Activated T-helper 9 cell treated with anti-CD3 and anti-CD28 coated beads, Interleukin-2, amount 50 U/mL, for 16 hours (primary cell): ENCODE results near the gene KLRC1.
"Not testable (repeated sequence)": the region's sequence is repeated elsewhere in the genome, so short reads cannot be mapped to it uniquely, and the experiment has no call there.

Experiments used
- DNase-seq: peaks from one replicate; pipeline ENCODE4 v3.0.0-alpha.2; 2020; ENCODE audit warnings: low read depth

Gene KLRC1

DNA sequence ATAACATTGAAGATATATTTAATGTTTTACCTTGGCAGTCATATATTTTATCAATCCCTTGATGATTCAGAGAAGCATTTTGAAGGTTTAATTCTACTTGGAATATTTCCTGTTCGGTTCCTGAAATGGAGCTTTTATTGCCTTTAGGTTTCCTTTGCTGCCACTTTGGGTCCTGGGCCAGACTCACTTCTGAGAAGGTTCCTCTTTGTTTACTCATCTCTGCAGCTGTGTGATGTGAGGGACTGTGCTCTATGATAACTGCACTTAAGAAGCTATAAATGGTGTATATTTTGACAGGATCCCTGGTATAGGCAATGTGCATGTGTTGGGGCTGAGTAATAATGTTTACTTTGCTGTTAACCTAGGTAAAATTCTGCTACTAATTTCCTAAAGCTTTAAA is 32.8 kb downstream of the KLRC1 start, which contains the start of gene KLRC3:
Gene KLRC3, minus strand, starts transcription at position 262 of the 400 bp plus-strand sequence. Its CDS starts 45 bp downstream, at position 217.
- not testable (repeated sequence) for DNase-seq

DNA sequence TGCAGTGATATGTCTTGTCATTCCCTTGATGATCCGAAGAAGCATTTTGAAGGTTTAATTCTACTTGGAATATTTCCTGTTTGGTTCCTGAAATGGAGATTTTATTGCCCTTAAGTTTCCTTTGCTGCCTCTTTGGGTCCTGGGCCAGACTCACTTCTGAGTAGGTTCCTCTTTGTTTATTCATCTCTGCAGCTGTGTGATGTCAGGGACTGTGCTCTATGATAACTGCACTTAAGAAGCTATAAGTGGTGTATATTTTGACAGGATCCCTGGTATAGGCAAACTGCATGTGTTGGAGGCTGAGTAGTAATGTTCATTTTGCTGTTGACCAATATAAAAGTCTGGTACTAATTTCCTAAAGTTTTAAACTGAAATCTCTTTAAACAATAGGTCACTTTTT is 43.8 kb downstream of the KLRC1 start, which contains the start of gene KLRC4:
Gene KLRC4, minus strand, starts transcription at position 366 of the 400 bp plus-strand sequence. Its CDS starts 182 bp downstream, at position 184.
- DNase-seq: no peak

DNA sequence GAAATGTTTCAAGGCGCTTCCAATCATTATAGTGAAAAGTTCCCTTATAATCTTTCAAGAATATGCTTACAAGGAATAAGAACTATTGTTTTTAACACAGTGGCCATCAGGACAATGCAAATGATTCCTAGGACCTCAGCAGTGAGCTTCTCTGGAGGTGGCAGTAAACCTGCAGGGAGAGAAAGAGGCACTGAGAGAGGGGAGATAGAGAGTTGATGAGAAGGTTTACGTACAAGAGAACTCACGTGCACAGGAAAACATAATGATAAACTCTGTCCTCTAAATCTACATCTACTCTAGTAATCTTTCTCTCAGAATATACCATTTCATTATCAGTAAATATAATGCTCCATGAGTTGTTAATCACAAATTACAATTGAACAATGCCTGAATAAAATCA is 44.3 kb downstream of the KLRC1 start:
- DNase-seq: no peak

DNA sequence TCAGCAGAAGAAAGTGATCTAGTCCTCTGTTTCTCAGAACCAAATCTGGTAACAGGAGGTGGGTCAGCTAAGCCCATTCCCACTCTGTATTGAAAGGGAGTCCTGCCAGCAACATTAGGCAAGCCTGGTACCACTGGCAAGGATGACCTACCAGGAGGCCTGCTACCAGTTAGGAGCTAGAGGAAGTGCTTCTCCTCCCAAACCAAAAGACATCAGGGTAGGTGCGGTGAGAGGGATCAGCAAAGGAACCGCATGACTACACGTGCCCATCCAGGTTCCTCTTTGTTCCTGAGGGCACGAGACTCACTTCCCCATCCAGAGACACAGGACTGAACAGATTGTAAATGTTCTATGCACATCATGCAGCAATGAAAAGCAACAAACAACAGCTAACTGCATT is 46.5 kb downstream of the KLRC1 start:
- no peak for DNase-seq

DNA sequence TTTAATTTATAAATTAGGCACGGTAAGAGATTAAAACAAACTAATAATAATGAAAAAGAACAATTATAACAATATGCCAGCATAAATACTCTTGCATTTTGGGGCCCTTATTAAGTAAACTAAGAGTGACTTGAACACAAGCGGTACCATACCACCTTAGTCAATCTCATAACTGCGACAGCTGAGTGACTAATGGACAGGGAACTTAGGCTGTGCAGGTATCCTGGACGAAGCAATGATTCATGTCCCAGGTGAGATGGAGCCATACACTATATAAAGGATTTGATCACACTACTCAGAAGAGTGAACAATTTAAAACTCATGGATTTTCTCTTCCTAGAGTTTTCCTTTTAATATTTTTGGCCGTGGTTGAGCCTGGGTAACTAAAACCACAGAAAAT is 47.9 kb downstream of the KLRC1 start:
- DNase-seq: no peak

DNA sequence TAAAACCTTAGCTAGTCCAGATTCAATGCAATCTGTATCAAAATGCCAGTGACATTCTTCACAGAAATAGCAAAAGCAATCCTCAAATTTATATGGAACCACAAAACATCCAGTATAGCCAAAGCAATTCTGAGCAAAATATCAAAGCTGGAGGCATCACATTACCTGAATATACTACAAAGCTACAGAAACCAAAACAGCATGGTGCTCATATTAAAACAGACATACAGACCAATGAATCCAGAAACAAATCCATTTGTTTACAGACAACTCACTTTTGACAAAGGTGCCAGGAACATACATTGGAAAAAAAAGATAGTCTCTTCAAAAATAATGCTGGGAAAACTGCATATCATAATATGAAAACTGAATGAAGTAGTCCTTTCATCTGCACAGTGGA is 48.4 kb downstream of the KLRC1 start:
- DNase-seq: no peak

DNA sequence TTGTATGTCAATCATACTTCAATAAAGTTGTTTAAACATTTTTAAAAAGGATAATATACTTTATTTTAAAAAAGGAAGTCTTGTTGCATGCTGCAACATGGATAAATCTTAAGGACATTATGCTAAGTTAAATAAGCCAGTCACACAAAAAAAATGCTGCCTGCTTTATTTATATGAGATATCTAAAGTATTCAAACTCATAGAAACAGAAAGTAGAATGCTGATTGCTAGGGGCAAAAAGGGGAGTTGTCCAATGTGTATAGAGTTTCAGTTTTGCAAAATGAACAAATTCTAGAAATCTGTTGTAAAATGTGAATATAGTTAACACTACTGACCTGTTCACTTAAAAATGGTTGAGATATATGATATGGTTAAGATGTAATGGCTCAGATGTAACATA is 52.3 kb downstream of the KLRC1 start:
- DNase-seq: no peak

DNA sequence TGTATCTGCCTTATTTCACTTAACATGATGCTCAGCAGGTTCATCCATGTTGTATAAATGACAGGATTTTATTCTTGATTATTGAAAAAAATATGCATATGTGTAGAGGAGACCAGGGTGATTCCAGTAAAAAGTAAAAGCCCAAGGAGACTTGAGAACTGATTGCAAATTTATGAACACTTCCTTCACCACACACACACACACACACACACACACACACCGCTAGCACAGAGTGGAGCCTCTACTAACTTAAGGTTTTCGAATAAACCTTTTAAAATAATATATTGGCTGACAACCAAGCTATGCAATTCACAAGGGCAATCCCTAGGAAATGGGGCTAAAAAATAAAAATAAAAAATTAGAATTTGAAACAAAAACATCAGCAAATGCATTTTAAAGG is 55.0 kb downstream of the KLRC1 start:
- DNase-seq: no peak

DNA sequence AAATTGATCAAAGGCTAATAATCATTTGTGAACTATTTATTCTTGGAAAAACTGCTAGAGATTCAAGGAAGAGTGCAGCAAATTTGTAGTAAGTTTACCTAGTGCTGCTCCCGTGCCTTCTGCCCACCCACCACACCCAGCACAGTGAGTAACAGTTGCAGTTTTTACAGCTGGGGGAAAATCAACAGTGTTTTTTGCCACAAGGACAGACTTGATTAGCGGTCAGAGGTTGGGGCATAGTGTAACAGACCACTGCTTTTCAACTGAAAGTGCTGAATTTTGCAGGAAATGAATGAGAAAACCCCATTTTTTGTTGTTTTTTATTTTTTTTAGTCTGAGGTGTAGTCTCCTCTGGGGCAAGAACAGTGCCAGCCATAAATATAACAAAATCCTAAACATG is 55.9 kb downstream of the KLRC1 start:
- DNase-seq: no peak

DNA sequence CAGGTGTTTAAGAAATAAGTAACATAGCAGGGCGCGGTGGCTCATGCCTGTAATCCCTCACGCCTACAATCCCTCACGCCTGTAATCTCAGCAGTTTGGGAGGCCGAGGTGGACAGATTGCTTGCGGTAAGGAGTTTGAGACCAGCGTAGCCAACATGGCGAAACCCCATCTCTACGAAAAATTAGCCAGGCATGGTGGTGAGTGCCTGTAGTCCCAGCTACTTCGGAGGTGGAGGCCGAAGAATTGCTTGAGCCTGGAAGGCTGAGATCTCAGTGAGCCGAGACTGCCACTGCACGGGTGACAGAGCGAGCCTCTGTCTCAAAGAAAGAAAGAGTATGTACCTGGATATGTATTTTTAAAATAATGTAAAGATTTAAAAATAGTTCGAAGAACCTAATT is 57.0 kb downstream of the KLRC1 start:
- not testable (repeated sequence) for DNase-seq
